HEK293 (cell line): ENCODE measurements around the gene BIN1.

Experiments used
- CTCF ChIA-PET: fragments of 350-600 bp; formaldehyde crosslinking; extraction: SDS; loops from one replicate; lab custom pipeline; 2021; ENCODE audit warnings: antibody characterized with exemption; lab: Yijun Ruan, JAX
- POLR2A ChIA-PET: fragments of 300-600 bp; formaldehyde crosslinking; extraction: SDS; loops from one replicate; lab custom pipeline; 2020; ENCODE audit warnings: antibody characterized with exemption, inconsistent platforms; lab: Yijun Ruan, JAX
- H3K27ac ChIP-seq: fragments of 200-500 bp; sonication (Bioruptor generic); 2 replicates; pipeline ENCODE4 v1.5.1; 2014; ENCODE audit warnings: low read depth, low read length, control low read depth, inconsistent platforms; ENCODE audit errors: extremely low read depth
- H3K36me3 ChIP-seq, 2 experiments: fragments of 200-500 bp in 1 of 2; sonication (Bioruptor generic) in 1 of 2; 1 replicate in 1 of 2; 2 replicates in 1 of 2; pipeline ENCODE4 v1.5.1; 2014 to 2017; ENCODE audit warnings: inconsistent platforms in 2 of 2, low read length in 2 of 2; ENCODE audit not compliant: control insufficient read depth in 2 of 2, insufficient read depth in 1 of 2
- H3K4me1 ChIP-seq: fragments of 200-500 bp; sonication (Bioruptor generic); 2 replicates; pipeline ENCODE4 v1.5.1; 2014; ENCODE audit warnings: mild to moderate bottlenecking, low read length, inconsistent platforms; ENCODE audit not compliant: control insufficient read depth, insufficient read depth
- H3K4me3 ChIP-seq: 2 replicates; pipeline ENCODE4 v1.5.1; 2011; ENCODE audit warnings: low read depth, mild to moderate bottlenecking, control low read depth, low read length, moderate library complexity
- H3K9me3 ChIP-seq: fragments of 200-500 bp; sonication (Bioruptor generic); 2 replicates; pipeline ENCODE4 v1.5.1; 2014; ENCODE audit warnings: low read depth, low read length, inconsistent platforms; ENCODE audit not compliant: control insufficient read depth, insufficient read depth
- EGR2 ChIP-seq: fragments of 450-650 bp; formaldehyde crosslinking; IDR thresholded peaks from 2 replicates; pipeline ENCODE4 v1.5.1; 2016; ENCODE audit warnings: low read depth, missing biosample characterization, missing genetic modification characterization
- OVOL3 ChIP-seq: fragments of 450-650 bp; formaldehyde crosslinking; IDR thresholded peaks from 2 replicates; pipeline ENCODE4 v1.5.1; 2016; ENCODE audit warnings: missing biosample characterization, missing genetic modification characterization
- SP7 ChIP-seq: fragments of 450-650 bp; formaldehyde crosslinking; IDR thresholded peaks from 2 replicates; pipeline ENCODE4 v1.5.1; 2016; ENCODE audit warnings: missing biosample characterization, missing genetic modification characterization
- ZBTB11 ChIP-seq: fragments of 450-650 bp; formaldehyde crosslinking; conservative IDR thresholded peaks from 2 replicates; pipeline ENCODE4 v1.5.1; 2016; ENCODE audit warnings: low read depth, missing biosample characterization, missing genetic modification characterization
- ZFHX2 ChIP-seq: fragments of 450-650 bp; formaldehyde crosslinking; conservative IDR thresholded peaks from 2 replicates; pipeline ENCODE4 v1.5.1; 2016; ENCODE audit warnings: missing biosample characterization, missing genetic modification characterization
- ZFP37 ChIP-seq: fragments of 450-650 bp; formaldehyde crosslinking; IDR thresholded peaks from 2 replicates; pipeline ENCODE4 v1.5.1; 2016; ENCODE audit warnings: missing biosample characterization, missing genetic modification characterization
- ZFP41 ChIP-seq: fragments of 450-650 bp; formaldehyde crosslinking; IDR thresholded peaks from 2 replicates; pipeline ENCODE4 v1.5.1; 2016; ENCODE audit warnings: missing biosample characterization, missing genetic modification characterization, borderline replicate concordance
- ZNF175 ChIP-seq: fragments of 450-650 bp; formaldehyde crosslinking; IDR thresholded peaks from 2 replicates; pipeline ENCODE4 v1.5.1; 2016; ENCODE audit warnings: missing biosample characterization, missing genetic modification characterization
- ZNF2 ChIP-seq: fragments of 450-650 bp; formaldehyde crosslinking; IDR thresholded peaks from 2 replicates; pipeline ENCODE4 v1.5.1; 2016; ENCODE audit warnings: missing biosample characterization, missing genetic modification characterization
- ZNF324 ChIP-seq: fragments of 450-650 bp; formaldehyde crosslinking; IDR thresholded peaks from 2 replicates; pipeline ENCODE4 v1.5.1; 2016; ENCODE audit warnings: missing biosample characterization, missing genetic modification characterization
- ZNF335 ChIP-seq: fragments of 450-650 bp; formaldehyde crosslinking; conservative IDR thresholded peaks from 2 replicates; pipeline ENCODE4 v1.5.1; 2016; ENCODE audit warnings: missing biosample characterization, missing genetic modification characterization
- ZNF48 ChIP-seq: fragments of 450-650 bp; formaldehyde crosslinking; IDR thresholded peaks from 2 replicates; pipeline ENCODE4 v1.5.1; 2016; ENCODE audit warnings: missing biosample characterization, missing genetic modification characterization
- ZNF521 ChIP-seq: fragments of 450-650 bp; formaldehyde crosslinking; IDR thresholded peaks from 2 replicates; pipeline ENCODE4 v1.5.1; 2017; ENCODE audit warnings: missing biosample characterization, mild to moderate bottlenecking, missing genetic modification characterization
- ZNF560 ChIP-seq: fragments of 450-650 bp; formaldehyde crosslinking; IDR thresholded peaks from 2 replicates; pipeline ENCODE4 v1.5.1; 2017; ENCODE audit warnings: missing biosample characterization, missing genetic modification characterization, borderline replicate concordance
- ZNF654 ChIP-seq: fragments of 450-650 bp; formaldehyde crosslinking; IDR thresholded peaks from 2 replicates; pipeline ENCODE4 v1.5.1; 2016; ENCODE audit warnings: low read depth, missing biosample characterization, missing genetic modification characterization
- ZNF658 ChIP-seq: fragments of 450-650 bp; formaldehyde crosslinking; IDR thresholded peaks from 2 replicates; pipeline ENCODE4; 2016; ENCODE audit warnings: missing biosample characterization, missing genetic modification characterization
- TF ChIP-seq, protein P1 (sequence below): fragments of 450-650 bp; formaldehyde crosslinking; IDR thresholded peaks from 2 replicates; pipeline ENCODE4 v1.5.1; 2016; ENCODE audit warnings: missing biosample characterization, missing genetic modification characterization
- TF ChIP-seq, protein P2 (sequence below): fragments of 450-650 bp; formaldehyde crosslinking; IDR thresholded peaks from 2 replicates; pipeline ENCODE4 v1.5.1; 2017; ENCODE audit warnings: missing biosample characterization, missing genetic modification characterization

Gene BIN1

GRCh38 chr2:127041259-127041970 lies 65.5 kb downstream of the BIN1 start (continued):
- TF ChIP-seq ZBTB11 (tag by site-specific recombination) (no peak), ZNF175 (tag by site-specific recombination) (no peak)
- TF ChIP-seq, all 188 proteins: peak for 0

DNA sequence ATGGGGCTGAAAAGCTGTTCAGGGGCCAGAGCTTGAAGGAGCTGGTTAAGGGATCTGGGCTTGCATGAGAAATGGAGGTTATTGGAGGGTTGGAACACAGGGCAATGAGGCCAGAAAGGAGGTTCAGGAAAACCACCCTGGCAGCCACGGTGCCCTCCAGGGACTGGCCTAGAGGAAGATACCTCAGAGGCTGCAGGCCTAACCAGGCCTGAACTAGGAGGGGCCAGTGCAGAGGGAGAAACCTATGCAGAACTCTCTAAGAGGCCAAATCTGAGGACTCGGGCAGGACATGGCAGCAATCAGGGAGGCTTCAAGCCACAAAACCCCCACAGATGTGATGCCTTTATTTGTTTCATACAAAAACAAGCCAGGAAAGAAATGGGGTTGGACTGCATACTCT lies 66.8 kb downstream of the BIN1 start:
- no peak overlapping the region for H3K4me3 ChIP-seq
- TF ChIP-seq OVOL3 (no peak), SP7 (no peak), ZNF48 (tag by site-specific recombination) (no peak), ZNF521 (no peak), ZNF335 (no peak), ZFP41 (no peak), ZFHX2 (tag by site-specific recombination) (no peak), ZNF658 (no peak), ZNF560 (tag by site-specific recombination) (no peak), EGR2 (tag by site-specific recombination) (no peak), ZNF654 (tag by site-specific recombination) (no peak), ZFP37 (tag by site-specific recombination) (no peak), ZNF324 (tag by site-specific recombination) (no peak), ZNF2 (tag by site-specific recombination) (no peak)
- TF ChIP-seq, protein P1, sequence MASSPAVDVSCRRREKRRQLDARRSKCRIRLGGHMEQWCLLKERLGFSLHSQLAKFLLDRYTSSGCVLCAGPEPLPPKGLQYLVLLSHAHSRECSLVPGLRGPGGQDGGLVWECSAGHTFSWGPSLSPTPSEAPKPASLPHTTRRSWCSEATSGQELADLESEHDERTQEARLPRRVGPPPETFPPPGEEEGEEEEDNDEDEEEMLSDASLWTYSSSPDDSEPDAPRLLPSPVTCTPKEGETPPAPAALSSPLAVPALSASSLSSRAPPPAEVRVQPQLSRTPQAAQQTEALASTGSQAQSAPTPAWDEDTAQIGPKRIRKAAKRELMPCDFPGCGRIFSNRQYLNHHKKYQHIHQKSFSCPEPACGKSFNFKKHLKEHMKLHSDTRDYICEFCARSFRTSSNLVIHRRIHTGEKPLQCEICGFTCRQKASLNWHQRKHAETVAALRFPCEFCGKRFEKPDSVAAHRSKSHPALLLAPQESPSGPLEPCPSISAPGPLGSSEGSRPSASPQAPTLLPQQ, result no peak
- TF ChIP-seq, protein P2, sequence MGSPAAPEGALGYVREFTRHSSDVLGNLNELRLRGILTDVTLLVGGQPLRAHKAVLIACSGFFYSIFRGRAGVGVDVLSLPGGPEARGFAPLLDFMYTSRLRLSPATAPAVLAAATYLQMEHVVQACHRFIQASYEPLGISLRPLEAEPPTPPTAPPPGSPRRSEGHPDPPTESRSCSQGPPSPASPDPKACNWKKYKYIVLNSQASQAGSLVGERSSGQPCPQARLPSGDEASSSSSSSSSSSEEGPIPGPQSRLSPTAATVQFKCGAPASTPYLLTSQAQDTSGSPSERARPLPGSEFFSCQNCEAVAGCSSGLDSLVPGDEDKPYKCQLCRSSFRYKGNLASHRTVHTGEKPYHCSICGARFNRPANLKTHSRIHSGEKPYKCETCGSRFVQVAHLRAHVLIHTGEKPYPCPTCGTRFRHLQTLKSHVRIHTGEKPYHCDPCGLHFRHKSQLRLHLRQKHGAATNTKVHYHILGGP (tag by site-specific recombination), result no peak
- TF ChIP-seq, all 188 proteins: peak for 0
- CTCF ChIA-PET, result interaction anchor here (2.0 to 2.6 kb wide), 2 partner anchors 10 to 13 kb away, joined by 10 to 12 read pairs; no protein-coding TSS in a partner anchor
- Histone ChIP-seq H3K27ac (no peak overlapping the region), H3K9me3 (no peaks in the 10 kb centered on the region), H3K36me3 (no peaks in the 10 kb centered on the region), H3K4me1 (no peaks in the 10 kb centered on the region)
- POLR2A ChIA-PET, result no interaction called here
